ENCODE data around the gene MEP1A.
"Not testable (repeated sequence)": the region's sequence is repeated elsewhere in the genome, so short reads cannot be mapped to it uniquely, and the experiment has no call there.

The MEP1A gene, protein sequence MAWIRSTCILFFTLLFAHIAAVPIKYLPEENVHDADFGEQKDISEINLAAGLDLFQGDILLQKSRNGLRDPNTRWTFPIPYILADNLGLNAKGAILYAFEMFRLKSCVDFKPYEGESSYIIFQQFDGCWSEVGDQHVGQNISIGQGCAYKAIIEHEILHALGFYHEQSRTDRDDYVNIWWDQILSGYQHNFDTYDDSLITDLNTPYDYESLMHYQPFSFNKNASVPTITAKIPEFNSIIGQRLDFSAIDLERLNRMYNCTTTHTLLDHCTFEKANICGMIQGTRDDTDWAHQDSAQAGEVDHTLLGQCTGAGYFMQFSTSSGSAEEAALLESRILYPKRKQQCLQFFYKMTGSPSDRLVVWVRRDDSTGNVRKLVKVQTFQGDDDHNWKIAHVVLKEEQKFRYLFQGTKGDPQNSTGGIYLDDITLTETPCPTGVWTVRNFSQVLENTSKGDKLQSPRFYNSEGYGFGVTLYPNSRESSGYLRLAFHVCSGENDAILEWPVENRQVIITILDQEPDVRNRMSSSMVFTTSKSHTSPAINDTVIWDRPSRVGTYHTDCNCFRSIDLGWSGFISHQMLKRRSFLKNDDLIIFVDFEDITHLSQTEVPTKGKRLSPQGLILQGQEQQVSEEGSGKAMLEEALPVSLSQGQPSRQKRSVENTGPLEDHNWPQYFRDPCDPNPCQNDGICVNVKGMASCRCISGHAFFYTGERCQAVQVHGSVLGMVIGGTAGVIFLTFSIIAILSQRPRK

DNA sequence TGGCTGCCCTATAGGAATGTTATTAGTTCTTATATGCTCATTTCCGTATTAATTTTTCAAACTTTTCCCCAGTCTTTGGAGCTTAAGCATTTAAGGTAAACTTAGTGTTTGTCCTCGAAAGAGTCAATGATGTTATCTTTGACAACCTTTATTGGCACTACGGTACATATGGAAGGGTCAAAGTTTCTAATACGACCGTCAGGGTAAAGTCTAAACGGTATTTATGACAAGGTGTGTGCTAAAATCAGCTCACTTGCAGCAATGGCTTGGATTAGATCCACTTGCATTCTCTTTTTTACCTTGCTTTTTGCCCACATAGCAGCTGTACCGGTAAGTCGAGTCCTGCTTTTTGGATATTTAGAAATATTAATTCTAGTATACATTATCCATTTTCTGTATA lies at the start of gene MEP1A:
Gene MEP1A, plus strand, starts transcription at position 252 of the 400 bp plus-strand sequence. Its CDS starts 10 bp downstream, at position 262.
- no peak within 1 kb of the TSS for H3K4me3 ChIP-seq (ENCODE audit: low read depth, low read length)
- no peak for DNase-seq (ENCODE audit: low read depth)
- TF ChIP-seq CTCF (IDR thresholded peaks at IDR 0.05; ENCODE audit: low read depth, low read length) (no peak), POLR2A (IDR thresholded peaks at IDR 0.05; ENCODE audit: extremely low read depth, insufficient read length) (no peak), MYC (IDR thresholded peaks at IDR 0.05; ENCODE audit: low read depth, low read length) (no peak)
- TF ChIP-seq, protein P1, sequence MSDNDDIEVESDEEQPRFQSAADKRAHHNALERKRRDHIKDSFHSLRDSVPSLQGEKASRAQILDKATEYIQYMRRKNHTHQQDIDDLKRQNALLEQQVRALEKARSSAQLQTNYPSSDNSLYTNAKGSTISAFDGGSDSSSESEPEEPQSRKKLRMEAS (IDR thresholded peaks at IDR 0.05; ENCODE audit: low read depth, low read length): no peak

- H3K4me3 ChIP-seq (ENCODE audit: low read depth, low read length): no peak overlapping the region
- DNase-seq (ENCODE audit: low read depth): no peak
- TF ChIP-seq MYC (IDR thresholded peaks at IDR 0.05; ENCODE audit: low read depth, low read length) (no peak), CTCF (IDR thresholded peaks at IDR 0.05; ENCODE audit: low read depth, low read length) (no peak), POLR2A (IDR thresholded peaks at IDR 0.05; ENCODE audit: extremely low read depth, insufficient read length) (no peak)
- TF ChIP-seq, protein P1 (IDR thresholded peaks at IDR 0.05; ENCODE audit: low read depth, low read length): no peak
Measured at GRCh38 chr6:46743425-46744158, 49.6 kb upstream of the MEP1A start.

GRCh38 chr6:46744159-46744725 lies 48.9 kb upstream of the MEP1A start:
- DNase-seq (ENCODE audit: low read depth): not testable (repeated sequence)

GRCh38 chr6:46745973-46746372 lies 47.2 kb upstream of the MEP1A start:
- TF ChIP-seq POLR2A (IDR thresholded peaks at IDR 0.05; ENCODE audit: extremely low read depth, insufficient read length) (no peak), CTCF (IDR thresholded peaks at IDR 0.05; ENCODE audit: low read depth, low read length) (no peak), MYC (IDR thresholded peaks at IDR 0.05; ENCODE audit: low read depth, low read length) (no peak)
- TF ChIP-seq, protein P1 (IDR thresholded peaks at IDR 0.05; ENCODE audit: low read depth, low read length): no peak
- H3K4me3 ChIP-seq (ENCODE audit: low read depth, low read length): no peak overlapping the region

More at GRCh38 chr6:46744159-46744725, 48.9 kb upstream of the MEP1A start:
- H3K4me3 ChIP-seq (ENCODE audit: low read depth, low read length): not testable (repeated sequence)

DNA sequence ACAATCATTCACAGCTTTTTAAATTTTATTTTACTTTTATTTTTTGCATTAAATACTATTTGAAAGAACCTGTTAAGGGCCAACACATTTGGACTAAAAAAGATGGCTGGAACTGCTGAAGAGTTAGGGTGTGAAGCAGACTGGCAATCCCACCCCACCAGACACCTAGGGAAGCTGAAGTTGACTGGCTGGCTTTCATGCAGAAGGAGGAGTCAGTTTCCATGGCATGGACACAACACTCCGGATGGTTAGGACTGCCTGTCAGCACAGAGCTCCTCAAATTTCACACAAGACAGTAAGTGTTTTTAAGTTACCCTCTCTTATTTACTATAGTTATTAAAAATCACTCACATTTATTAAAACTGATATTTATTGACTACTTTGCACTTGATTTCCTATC lies 46.5 kb upstream of the MEP1A start, which contains the start of gene ANKRD66:
Gene ANKRD66, plus strand, starts transcription at position 238 of the 400 bp plus-strand sequence. CDS start 5,016 bp downstream, outside the sequence.
- TF ChIP-seq POLR2A (IDR thresholded peaks at IDR 0.05; ENCODE audit: extremely low read depth, insufficient read length) (no peak), MYC (IDR thresholded peaks at IDR 0.05; ENCODE audit: low read depth, low read length) (no peak), CTCF (IDR thresholded peaks at IDR 0.05; ENCODE audit: low read depth, low read length) (no peak)
- TF ChIP-seq, protein P1 (IDR thresholded peaks at IDR 0.05; ENCODE audit: low read depth, low read length): no peak
- DNase-seq (ENCODE audit: low read depth): no peak
- no peak within 1 kb of the TSS for H3K4me3 ChIP-seq (ENCODE audit: low read depth, low read length)

More at GRCh38 chr6:46745973-46746372, 47.2 kb upstream of the MEP1A start:
- no peak for DNase-seq (ENCODE audit: low read depth)
